Measurements from ENCODE around the gene PDSS1.

DNA sequence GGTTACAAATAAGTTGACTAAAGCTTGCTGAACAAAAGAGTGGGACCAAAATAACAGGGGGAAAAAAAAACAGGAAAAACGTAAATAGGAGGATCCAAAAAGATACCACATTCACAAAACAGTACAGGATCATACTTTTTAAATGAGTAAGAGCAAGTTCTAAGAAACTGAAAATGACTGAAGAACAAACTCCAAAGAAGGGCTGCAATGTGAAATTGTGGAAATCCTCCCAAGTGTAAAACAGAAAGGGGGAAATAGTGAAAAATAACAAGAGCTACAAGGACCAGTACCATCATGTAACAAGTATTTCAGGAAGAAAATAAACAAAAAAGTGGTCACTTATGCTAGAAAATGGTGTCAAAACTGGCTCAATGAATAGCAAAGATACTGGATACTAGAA lies 46.3 kb downstream of the PDSS1 start:
- TF ChIP-seq POLR2AphosphoS5 (IDR thresholded peaks at IDR 0.05; ENCODE audit: low read depth, low read length): no peak
- no peak for TF ChIP-seq TAF1 (IDR thresholded peaks at IDR 0.05; ENCODE audit: borderline replicate concordance, low read depth, low read length)
- no peak for TF ChIP-seq POLR2A (IDR thresholded peaks at IDR 0.05; ENCODE audit: low read depth, low read length)

Data from GM12892 (cell line).